ENCODE data around the gene KRTAP12-1. TPM values are rescaled to one million over a fixed set of nuclear protein-coding genes. Genes with fewer than 3 reads are reported as not detected.
A peak's percentile ranks its signal among the peaks of the same experiment; 100 is the strongest.

The KRTAP12-1 gene
- total and polyA plus RNA-seq, 4 donors = not detected

DNA sequence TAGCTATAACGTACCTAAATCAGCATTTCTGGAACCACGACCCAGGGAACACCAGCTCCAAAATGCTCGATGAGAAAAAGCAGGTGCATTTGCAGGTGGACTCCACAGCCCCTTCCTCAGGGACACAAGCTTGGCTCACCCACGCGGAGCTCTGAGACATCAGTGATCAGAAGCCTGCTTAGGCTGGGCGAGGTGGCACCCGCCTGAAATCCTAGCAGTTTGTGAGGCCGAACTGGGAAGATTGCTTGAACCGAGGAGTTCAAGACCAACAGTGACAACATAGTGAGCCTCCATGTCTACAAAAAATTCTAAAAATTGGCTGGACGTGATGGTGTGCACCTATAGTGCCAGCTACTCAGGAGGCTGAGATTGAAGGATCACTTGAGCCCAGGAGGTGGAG, 31.9 kb upstream of the KRTAP12-1 start:
- peak in 1 of 2 donors; percentile 27 for DNase-seq
- no peaks in the 10 kb centered on the region for H3K36me3 ChIP-seq (ENCODE audit: control insufficient read depth in 1 of 2, insufficient read depth in 2 of 2, low read length in 1 of 2)
- H3K27me3 ChIP-seq (ENCODE audit: control insufficient read depth in 1 of 2, insufficient read depth in 2 of 2, low read length in 1 of 2) = no peaks in the 10 kb centered on the region
- H3K27ac ChIP-seq (ENCODE audit: low read depth in 1 of 2, low read length in 2 of 2) = no peak overlapping the region
- no peak overlapping the region for H3K4me3 ChIP-seq (ENCODE audit: low read length in 2 of 2)
- H3K4me1 ChIP-seq (ENCODE audit: control insufficient read depth in 1 of 2, insufficient read depth in 2 of 2, low read length in 2 of 2) = no peaks in the 10 kb centered on the region
- no peaks in the 10 kb centered on the region for H3K9me3 ChIP-seq (ENCODE audit: control insufficient read depth, low read length)
- no peak for ATAC-seq (ENCODE audit: low FRiP score)
- whole genome bisulfite sequencing, 2 donors = 92% methylated on average over 10 of the region's 10 CpGs
- intact Hi-C loops (cut with DNase I) = no loop called here

DNA sequence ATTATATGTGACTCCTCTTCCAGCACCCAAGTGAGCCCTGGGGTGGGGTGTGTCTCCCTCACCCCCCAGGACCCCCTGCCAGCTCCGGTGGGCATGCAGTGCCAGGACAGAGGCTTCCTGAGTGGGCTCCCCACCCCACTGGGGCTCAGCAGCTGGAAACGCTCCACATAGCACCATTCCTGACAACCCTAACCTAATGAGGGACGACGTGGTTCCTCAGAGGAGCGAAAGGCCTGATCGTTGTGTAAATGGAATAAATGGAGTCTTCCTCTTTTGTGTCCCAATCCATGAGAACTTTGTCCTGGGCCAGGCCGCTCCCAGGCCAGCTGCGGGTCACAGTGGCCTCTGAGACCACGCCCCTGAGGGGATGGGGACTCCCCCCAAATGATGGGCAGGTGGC, 31.2 kb upstream of the KRTAP12-1 start:
- DNase-seq (peak in 1 of 2 donors; percentile 40), ATAC-seq (ENCODE audit: low FRiP score) (no peak)
- Histone ChIP-seq H3K4me3 (ENCODE audit: low read length in 2 of 2) (no peak overlapping the region), H3K9me3 (ENCODE audit: control insufficient read depth, low read length) (no peaks in the 10 kb centered on the region), H3K4me1 (ENCODE audit: control insufficient read depth in 1 of 2, insufficient read depth in 2 of 2, low read length in 2 of 2) (no peaks in the 10 kb centered on the region), H3K27ac (ENCODE audit: low read depth in 1 of 2, low read length in 2 of 2) (no peak overlapping the region), H3K36me3 (ENCODE audit: control insufficient read depth in 1 of 2, insufficient read depth in 2 of 2, low read length in 1 of 2) (no peaks in the 10 kb centered on the region), H3K27me3 (ENCODE audit: control insufficient read depth in 1 of 2, insufficient read depth in 2 of 2, low read length in 1 of 2) (no peaks in the 10 kb centered on the region)
- intact Hi-C loops (cut with DNase I) = no loop called here
- WGBS, 2 donors = 85 to 87% methylated on average over 9 of the region's 9 CpGs

DNA sequence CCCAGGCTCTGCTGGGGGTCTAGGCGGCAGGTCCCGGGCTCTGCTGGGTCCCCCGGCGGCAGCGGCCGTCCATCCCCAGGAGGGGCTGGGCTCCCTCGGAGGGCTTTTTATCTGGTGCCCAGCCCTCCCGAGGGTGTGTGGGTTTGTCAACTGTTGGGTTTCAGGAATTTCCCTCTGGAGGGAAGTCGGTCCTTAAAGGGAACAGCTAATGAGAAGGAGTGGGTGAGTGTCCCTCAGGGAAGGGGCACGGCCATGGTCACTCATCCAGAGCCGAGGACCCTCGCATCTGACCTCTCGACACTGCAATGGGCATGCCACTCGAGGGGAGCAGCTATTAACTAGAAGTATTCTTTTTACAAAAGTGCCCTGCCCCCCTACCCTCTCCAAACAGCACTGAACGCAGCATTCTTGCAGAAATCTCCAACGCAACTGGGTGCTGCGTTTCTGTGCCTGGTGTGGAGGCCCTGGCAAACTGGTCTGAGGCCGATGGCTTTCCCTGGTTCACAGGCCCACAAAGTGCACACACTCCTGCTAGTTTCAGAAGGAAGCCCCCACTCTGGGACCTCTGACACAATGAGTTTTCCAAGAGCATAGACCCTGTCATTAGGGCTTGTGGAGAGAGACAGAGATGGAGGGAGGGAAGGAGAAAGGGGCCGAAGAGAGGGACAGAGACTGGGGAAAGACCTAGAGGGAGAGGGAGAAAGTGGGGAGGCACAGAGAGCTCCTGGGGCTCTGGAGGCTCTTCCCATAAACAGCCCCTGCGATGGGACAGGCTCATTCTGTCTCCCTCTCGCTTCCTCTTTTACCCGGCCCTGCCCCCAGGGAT, 30.5 kb upstream of the KRTAP12-1 start:
- Histone ChIP-seq H3K4me3 (ENCODE audit: low read length in 2 of 2) (no peak overlapping the region), H3K9me3 (ENCODE audit: control insufficient read depth, low read length) (no peaks in the 10 kb centered on the region), H3K36me3 (ENCODE audit: control insufficient read depth in 1 of 2, insufficient read depth in 2 of 2, low read length in 1 of 2) (no peaks in the 10 kb centered on the region), H3K27me3 (ENCODE audit: control insufficient read depth in 1 of 2, insufficient read depth in 2 of 2, low read length in 1 of 2) (no peaks in the 10 kb centered on the region), H3K4me1 (ENCODE audit: control insufficient read depth in 1 of 2, insufficient read depth in 2 of 2, low read length in 2 of 2) (no peaks in the 10 kb centered on the region), H3K27ac (ENCODE audit: low read depth in 1 of 2, low read length in 2 of 2) (no peak overlapping the region)
- intact Hi-C loops (cut with DNase I) = no loop called here
- ATAC-seq (ENCODE audit: low FRiP score) (no peak), DNase-seq (peak in 1 of 2 donors; percentile 13)
- WGBS, 2 donors = 52 to 55% methylated on average over 21 to 22 of the region's 22 CpGs

- H3K9me3 ChIP-seq (ENCODE audit: control insufficient read depth, low read length) = no peaks in the 10 kb centered on the region
- no peaks in the 10 kb centered on the region for H3K4me1 ChIP-seq (ENCODE audit: control insufficient read depth in 1 of 2, insufficient read depth in 2 of 2, low read length in 2 of 2)
- no peaks in the 10 kb centered on the region for H3K27me3 ChIP-seq (ENCODE audit: control insufficient read depth in 1 of 2, insufficient read depth in 2 of 2, low read length in 1 of 2)
- peak in 1 of 2 donors; percentile 51 for DNase-seq
- H3K36me3 ChIP-seq (ENCODE audit: control insufficient read depth in 1 of 2, insufficient read depth in 2 of 2, low read length in 1 of 2) = no peaks in the 10 kb centered on the region
- H3K4me3 ChIP-seq (ENCODE audit: low read length in 2 of 2) = no peak within 1 kb of the TSS
- intact Hi-C loops (cut with DNase I) = no loop called here
- H3K27ac ChIP-seq (ENCODE audit: low read depth in 1 of 2, low read length in 2 of 2) = no peak within 1 kb of the TSS
- ATAC-seq (ENCODE audit: low FRiP score) = no peak
- 1 to 2% methylated on average over 38 to 41 of the region's 41 CpGs for WGBS, 2 donors
Observed at GRCh38 chr21:44711327-44712202, 29.6 kb upstream of the KRTAP12-1 start, which contains the start of gene TSPEAR. TSPEAR (minus strand) TSS chr21:44711572; CDS start chr21:44711514, 58 bp downstream.

- Histone ChIP-seq H3K36me3 (ENCODE audit: control insufficient read depth in 1 of 2, insufficient read depth in 2 of 2, low read length in 1 of 2) (no peaks in the 10 kb centered on the region), H3K4me1 (ENCODE audit: control insufficient read depth in 1 of 2, insufficient read depth in 2 of 2, low read length in 2 of 2) (no peaks in the 10 kb centered on the region), H3K9me3 (ENCODE audit: control insufficient read depth, low read length) (peaks cover 4% of the 10 kb centered on the region), H3K27me3 (ENCODE audit: control insufficient read depth in 1 of 2, insufficient read depth in 2 of 2, low read length in 1 of 2) (no peaks in the 10 kb centered on the region), H3K4me3 (ENCODE audit: low read length in 2 of 2) (no peak overlapping the region), H3K27ac (ENCODE audit: low read depth in 1 of 2, low read length in 2 of 2) (no peak overlapping the region)
- intact Hi-C loops (cut with DNase I) = no loop called here
- no peak for ATAC-seq (ENCODE audit: low FRiP score)
- peak in 1 of 2 donors; percentile 59 for DNase-seq
- WGBS, 2 donors = 26 to 27% methylated on average over 20 of the region's 20 CpGs
Observed at GRCh38 chr21:44710756-44711326, 28.9 kb upstream of the KRTAP12-1 start.

DNA sequence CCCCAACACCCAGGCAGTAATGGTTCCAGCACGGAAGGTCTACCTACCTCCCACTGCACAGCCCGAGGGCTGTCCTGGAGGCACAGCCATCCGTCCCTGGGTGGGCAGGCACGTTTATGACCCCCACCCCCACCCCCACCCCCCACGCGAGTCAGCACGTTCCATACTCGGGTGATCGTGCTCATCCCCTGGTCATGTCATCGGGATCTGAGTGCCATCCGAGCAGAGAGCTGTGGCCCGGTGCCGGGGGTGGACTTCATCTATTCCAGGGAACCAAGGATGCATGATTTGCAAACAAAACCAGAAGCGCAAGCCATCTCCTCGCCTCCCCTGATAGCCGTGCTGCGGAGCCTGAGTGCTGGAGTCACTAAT, 28.3 kb upstream of the KRTAP12-1 start:
- intact Hi-C loops (cut with DNase I) = no loop called here
- ATAC-seq (ENCODE audit: low FRiP score) = no peak
- 18 to 21% methylated on average over 17 of the region's 17 CpGs for WGBS, 2 donors
- H3K9me3 ChIP-seq (ENCODE audit: control insufficient read depth, low read length) = peaks cover 4% of the 10 kb centered on the region
- DNase-seq = peak in 1 of 2 donors; percentile 63
- no peak overlapping the region for H3K27ac ChIP-seq (ENCODE audit: low read depth in 1 of 2, low read length in 2 of 2)
- H3K27me3 ChIP-seq (ENCODE audit: control insufficient read depth in 1 of 2, insufficient read depth in 2 of 2, low read length in 1 of 2) = no peaks in the 10 kb centered on the region
- H3K36me3 ChIP-seq (ENCODE audit: control insufficient read depth in 1 of 2, insufficient read depth in 2 of 2, low read length in 1 of 2) = no peaks in the 10 kb centered on the region
- H3K4me1 ChIP-seq (ENCODE audit: control insufficient read depth in 1 of 2, insufficient read depth in 2 of 2, low read length in 2 of 2) = no peaks in the 10 kb centered on the region
- no peak overlapping the region for H3K4me3 ChIP-seq (ENCODE audit: low read length in 2 of 2)

DNA sequence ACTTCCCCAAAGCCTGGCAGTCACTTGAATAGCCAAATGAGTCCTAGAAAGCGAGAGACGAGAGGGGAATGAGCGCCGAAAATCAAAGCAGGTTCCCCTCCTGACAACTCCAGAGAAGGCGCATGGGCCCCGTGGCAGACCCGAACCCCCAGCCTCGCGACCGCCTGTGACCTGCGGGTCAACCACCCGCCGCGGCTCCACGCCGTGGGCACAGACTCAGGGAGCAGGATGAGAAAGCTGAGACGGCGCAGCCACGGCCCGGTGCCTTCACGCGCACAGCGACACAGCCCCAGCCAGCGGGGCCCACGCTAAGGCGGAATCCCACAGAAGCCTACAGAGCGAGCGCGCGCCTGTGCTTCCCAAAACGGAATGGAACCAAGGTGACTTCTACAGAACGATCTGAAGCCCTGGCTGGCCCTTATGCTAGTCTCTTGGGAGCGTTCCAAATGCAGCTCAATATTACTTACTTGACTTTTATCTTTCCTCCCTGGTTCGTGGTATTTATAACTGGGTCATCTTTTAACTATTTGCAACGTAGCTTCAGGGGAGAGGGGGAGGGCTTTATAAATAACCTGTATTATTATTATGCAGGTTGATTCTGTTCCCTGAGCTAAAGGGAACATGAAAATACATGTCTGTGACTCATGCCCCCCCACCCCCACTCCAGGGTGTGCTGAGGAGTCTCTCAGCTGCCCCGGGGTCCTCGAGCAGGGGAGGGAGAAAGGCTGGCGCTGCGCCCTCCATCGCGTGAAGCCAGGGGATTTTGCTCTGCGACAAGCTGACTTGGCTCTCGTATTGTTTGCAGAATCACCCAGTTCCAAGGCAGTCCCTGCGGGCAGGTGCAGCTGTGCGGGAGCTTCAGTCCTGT, 27.7 kb upstream of the KRTAP12-1 start:
- 5% methylated on average over 44 to 45 of the region's 45 CpGs for WGBS, 2 donors
- Histone ChIP-seq H3K4me1 (ENCODE audit: control insufficient read depth in 1 of 2, insufficient read depth in 2 of 2, low read length in 2 of 2) (no peaks in the 10 kb centered on the region), H3K27ac (ENCODE audit: low read depth in 1 of 2, low read length in 2 of 2) (no peak overlapping the region), H3K9me3 (ENCODE audit: control insufficient read depth, low read length) (peaks cover 4% of the 10 kb centered on the region), H3K27me3 (ENCODE audit: control insufficient read depth in 1 of 2, insufficient read depth in 2 of 2, low read length in 1 of 2) (no peaks in the 10 kb centered on the region), H3K36me3 (ENCODE audit: control insufficient read depth in 1 of 2, insufficient read depth in 2 of 2, low read length in 1 of 2) (no peaks in the 10 kb centered on the region), H3K4me3 (ENCODE audit: low read length in 2 of 2) (no peak overlapping the region)
- DNase-seq = peak in 1 of 2 donors; percentile 73
- intact Hi-C loops (cut with DNase I) = no loop called here
- ATAC-seq (ENCODE audit: low FRiP score) = no peak

GRCh38 chr21:44708866-44709425, 27.0 kb upstream of the KRTAP12-1 start:
- ATAC-seq (ENCODE audit: low FRiP score) = no peak
- H3K9me3 ChIP-seq (ENCODE audit: control insufficient read depth, low read length) = peaks cover 4% of the 10 kb centered on the region
- no peak overlapping the region for H3K4me3 ChIP-seq (ENCODE audit: low read length in 2 of 2)
- intact Hi-C loops (cut with DNase I) = no loop called here
- WGBS, 2 donors = 47 to 63% methylated on average over 25 of the region's 25 CpGs
- H3K4me1 ChIP-seq (ENCODE audit: control insufficient read depth in 1 of 2, insufficient read depth in 2 of 2, low read length in 2 of 2) = no peaks in the 10 kb centered on the region
- no peak overlapping the region for H3K27ac ChIP-seq (ENCODE audit: low read depth in 1 of 2, low read length in 2 of 2)
- no peaks in the 10 kb centered on the region for H3K27me3 ChIP-seq (ENCODE audit: control insufficient read depth in 1 of 2, insufficient read depth in 2 of 2, low read length in 1 of 2)
- DNase-seq = peak in 1 of 2 donors; percentile 59
- no peaks in the 10 kb centered on the region for H3K36me3 ChIP-seq (ENCODE audit: control insufficient read depth in 1 of 2, insufficient read depth in 2 of 2, low read length in 1 of 2)
